K562 (cell line): ENCODE data around the gene ATP6V0A1. TPM values are rescaled to one million over a fixed set of nuclear protein-coding genes. Genes with fewer than 3 reads are reported as not detected.
A peak's percentile ranks its signal among the peaks of the same experiment; 100 is the strongest.

Experiments used
- ATAC-seq: fragments of 200-7000 bp; cut with Tn5 transposase; 3 replicates; pipeline ENCODE4 v1.9.1; 2020; ENCODE audit warnings: moderate library complexity
- BruUV-seq: library from RNA; stranded (reverse); fragments of 400-500 nt; replicated peaks from 2 replicates; lab custom pipeline; 2021; lab: Mats Ljungman, UMichigan
- CTCF ChIA-PET: fragments of 300-600 bp; formaldehyde crosslinking; extraction: SDS; loops from one replicate; lab custom pipeline; 2021; ENCODE audit warnings: low intra/inter-chr PET ratio; lab: Yijun Ruan, JAX
- POLR2A ChIA-PET: fragments of 300-600, 350-650 bp; sonication (Branson Sonifier 250); formaldehyde crosslinking; extraction: SDS; loops from one replicate; lab custom pipeline; 2021; ENCODE audit warnings: antibody characterized with exemption, inconsistent platforms; lab: Yijun Ruan, JAX
- DNase-seq, 4 experiments: peaks; one replicate each; pipeline versions ENCODE4 v3.0.0 to v3.0.0-alpha.2; 2011 to 2018; ENCODE audit warnings: low spot score in 3 of 4, mixed read lengths in 3 of 4; ENCODE audit errors: extremely low read depth in 1 of 4
- FAIRE-seq: peaks from 2 replicates; lab custom pipeline; 2011; peaks lifted over from hg19 to GRCh38; lab: Jason Lieb, UNC
- H2AFZ ChIP-seq: 2 replicates; pipeline ENCODE4 v1.6.0; 2011; ENCODE audit warnings: low read depth, low read length, control low read depth, inconsistent platforms
- H3K27ac ChIP-seq: fragments of 200-600 bp; 3 replicates; pipeline ENCODE4 v1.8.0; 2011; ENCODE audit warnings: low read depth, mild to moderate bottlenecking, control low read depth, inconsistent platforms, low read length, moderate library complexity, mixed read lengths; ENCODE audit errors: extremely low read depth
- H3K27me3 ChIP-seq, 2 experiments: fragments of 300-600 bp in 1 of 2; 2 replicates in 1 of 2; 3 replicates in 1 of 2; pipeline versions ENCODE4 v1.6.0 to v1.8.0; 2011; ENCODE audit warnings: inconsistent platforms in 2 of 2, low read length in 2 of 2, mild to moderate bottlenecking in 1 of 2, mixed read lengths in 1 of 2, moderate library complexity in 1 of 2; ENCODE audit not compliant: control insufficient read depth in 2 of 2, insufficient read depth in 2 of 2
- H3K36me3 ChIP-seq: fragments of 300-600 bp; 3 replicates; pipeline ENCODE4 v1.8.0; 2011; ENCODE audit warnings: mild to moderate bottlenecking, low read length, inconsistent platforms; ENCODE audit not compliant: control insufficient read depth, insufficient read depth
- H3K4me1 ChIP-seq, 2 experiments: fragments of 200-600 bp in 1 of 2; replicated peaks in 1 of 2; 2 replicates in 1 of 2; 3 replicates in 1 of 2; pipeline versions ENCODE4 v1.5.1 to v1.8.0; 2011; ENCODE audit warnings: inconsistent platforms in 2 of 2, low read length in 2 of 2, mild to moderate bottlenecking in 1 of 2, mixed read lengths in 1 of 2, moderate library complexity in 1 of 2; ENCODE audit not compliant: control insufficient read depth in 2 of 2, insufficient read depth in 2 of 2
- H3K4me2 ChIP-seq: 2 replicates; pipeline ENCODE4 v1.6.1; 2011; ENCODE audit warnings: low read length, control low read depth, inconsistent platforms, mixed read lengths; ENCODE audit not compliant: insufficient read depth
- H3K4me3 ChIP-seq: fragments of 200-600 bp; sonication (generic), shearing (Covaris generic); 2 replicates; pipeline ENCODE4 v1.5.1; 2016; ENCODE audit warnings: control low read depth, inconsistent platforms
- H3K79me2 ChIP-seq: fragments of 200-600 bp; 3 replicates; pipeline ENCODE4 v1.8.0; 2011; ENCODE audit warnings: low read length, inconsistent platforms; ENCODE audit not compliant: control insufficient read depth, insufficient read depth
- H3K9ac ChIP-seq, 2 experiments: 2 replicates each; pipeline versions ENCODE4 v1.6.0 to v1.6.1; 2011; ENCODE audit warnings: low read depth in 2 of 2, low read length in 2 of 2, control low read depth in 1 of 2, inconsistent platforms in 1 of 2, mild to moderate bottlenecking in 1 of 2, mixed read lengths in 1 of 2; ENCODE audit not compliant: insufficient read depth in 1 of 2
- H3K9me1 ChIP-seq: one replicate; pipeline ENCODE4 v1.6.0; 2011; ENCODE audit warnings: inconsistent platforms, mild to moderate bottlenecking, low read length, moderate library complexity; ENCODE audit not compliant: control insufficient read depth, insufficient read depth
- H3K9me3 ChIP-seq: replicated peaks from 2 replicates; pipeline ENCODE4 v1.5.1; 2011; ENCODE audit warnings: low read depth, low read length, inconsistent platforms; ENCODE audit not compliant: control insufficient read depth, insufficient read depth
- H4K20me1 ChIP-seq: replicated peaks from 2 replicates; pipeline ENCODE4 v1.6.1; 2011; ENCODE audit warnings: low read length, inconsistent platforms, mixed read lengths; ENCODE audit not compliant: control insufficient read depth, insufficient read depth
- NFE2L1 ChIP-seq: fragments of 450-650 bp; IDR thresholded peaks from 2 replicates; pipeline ENCODE4 v1.6.1; 2016; ENCODE audit warnings: missing genetic modification characterization, low read depth, mild to moderate bottlenecking, missing compliant biosample characterization, moderate library complexity, borderline replicate concordance
- POLR2B ChIP-seq: fragments of 450-650 bp; IDR thresholded peaks from 2 replicates; pipeline ENCODE4 v1.6.1; 2018; ENCODE audit warnings: low read depth; ENCODE audit not compliant: partially characterized antibody
- YY1 ChIP-seq, 3 experiments: IDR thresholded peaks; 2 replicates each; pipeline ENCODE4 v1.6.1; 2011; ENCODE audit warnings: low read length in 2 of 3, mild to moderate bottlenecking in 2 of 3, moderate library complexity in 2 of 3, borderline replicate concordance in 1 of 3, control low read depth in 1 of 3, low read depth in 1 of 3; ENCODE audit not compliant: insufficient read depth in 3 of 3, insufficient replicate concordance in 2 of 3, control insufficient read depth in 1 of 3, insufficient read length in 1 of 3; ENCODE audit errors: extremely low read depth in 1 of 3
- ZBTB7A ChIP-seq: IDR thresholded peaks from 2 replicates; pipeline ENCODE4 v1.6.1; 2011; ENCODE audit warnings: low read depth, mild to moderate bottlenecking, low read length, moderate library complexity, borderline replicate concordance; ENCODE audit not compliant: control insufficient read depth
- ZC3H4 ChIP-seq: sonication (generic); formaldehyde crosslinking; IDR thresholded peaks from 2 replicates; pipeline ENCODE4 v1.9.0; 2021; ENCODE audit warnings: missing genetic modification reagents, borderline replicate concordance
- ZNF589 ChIP-seq: fragments of 200-800 bp; sonication (Bioruptor generic); IDR thresholded peaks from 2 replicates; pipeline ENCODE4 v1.6.1; 2016; ENCODE audit warnings: low read depth, missing genetic modification characterization, missing compliant biosample characterization
- WGBS: fragments of 100-300 bp; shearing (Covaris generic); methylation state at CpG from one replicate; pipeline ENCODE4 v1.1.6; 2016; ENCODE audit warnings: low coverage, mixed read lengths; ENCODE audit not compliant: insufficient coverage; ENCODE audit errors: missing lambda C conversion rate; 5-methylcytosine and 5-hydroxymethylcytosine counted together
- in situ Hi-C: fragments of 300-500 bp; cut with MboI; formaldehyde crosslinking; loops from 4 replicates; pipeline ENCODE4 v1.15.0; 2018; ENCODE audit warnings: inconsistent platforms, mixed read lengths
- intact Hi-C: fragments of 100-400 bp; cut with micrococcal nuclease; formaldehyde crosslinking; loops from 2 replicates; pipeline ENCODE4 v1.14.2; 2022
- polyA plus RNA-seq, 8 experiments: library from polyadenylated mRNA; depleted of rRNA in 4 of 8; stranded (reverse) in 5 of 8; unstranded in 3 of 8; fragments of >200 nt; fragmentation: Nextera tagmentation in 2 of 8; fragmentation: Illumina TruSeq in 1 of 8; extraction: Ambion mirVana in 2 of 8; extraction: Trizol in 1 of 8; gene quantifications; 2 replicates each; pipeline versions ENCODE4 v1.2.1 to v1.2.3, GENCODE V29; 2011 to 2014; ENCODE audit warnings: inconsistent platforms in 1 of 8, missing spikeins in 1 of 8
- total RNA-seq, 7 experiments: library from RNA; depleted of rRNA in 6 of 7; stranded (reverse); fragments of >200 nt in 6 of 7; fragmentation: Illumina TruSeq in 2 of 7; extraction: Trizol in 2 of 7; gene quantifications; 2 replicates each; pipeline versions ENCODE4 v1.2.1 to v1.2.3, GENCODE V29; 2011 to 2021; ENCODE audit warnings: low replicate concordance in 1 of 7
- TF ChIP-seq, protein P1 (sequence below): fragments of 450-650 bp; IDR thresholded peaks from 2 replicates; pipeline ENCODE4 v1.6.1; 2014; ENCODE audit warnings: low read depth, mild to moderate bottlenecking, moderate library complexity, borderline replicate concordance
- TF ChIP-seq, protein P2 (sequence below): fragments of 250-450 bp; sonication (Bioruptor Pico); IDR thresholded peaks from 2 replicates; pipeline ENCODE4 v1.4.0; 2020; ENCODE audit warnings: mild to moderate bottlenecking, moderate library complexity

The ATP6V0A1 gene
- total and polyA plus RNA-seq, 9 of the 15 experiments (the other 6 are each of a cell fraction or from before 2014, with no cell fraction given) = 11.8 to 158 (median 75.5) TPM

DNA sequence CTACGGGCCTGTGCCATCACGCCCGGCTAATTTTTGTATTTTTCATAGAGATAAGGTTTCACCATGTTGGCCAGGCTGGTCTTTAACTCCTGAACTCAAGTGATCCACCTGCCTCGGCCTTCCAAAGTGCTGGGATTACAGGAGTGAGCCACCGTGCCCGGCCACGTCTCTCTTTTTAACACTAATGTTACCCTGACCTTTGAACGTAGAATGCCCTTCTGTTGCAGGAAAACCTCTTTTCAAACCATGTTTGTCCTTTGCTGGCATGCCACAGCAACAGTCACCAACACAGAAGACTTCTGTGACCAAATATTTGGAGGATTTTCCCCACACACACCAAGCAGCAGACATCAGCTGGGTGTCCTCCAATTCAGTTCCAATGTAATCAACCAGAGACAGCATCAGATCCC is 86.2 kb downstream of the ATP6V0A1 start:
- ChIA-PET POLR2A (interaction anchor here (0.6 to 2.4 kb wide), 3 partner anchors 9 to 73 kb away, joined by 3 to 10 read pairs (median 3); partner anchors contain the start of gene NAGLU), CTCF (no interaction called here)
- intact Hi-C loops (no loop called here), in situ Hi-C loops (no loop called here)
- peak overlapping the region; percentile 4; the same call in 1 of the 3 replicates for H3K27ac ChIP-seq
- DNase-seq (no peak), ATAC-seq (no peak), FAIRE-seq (no peak)
- no peak overlapping the region for H3K4me2 ChIP-seq
- TF ChIP-seq, protein P1, sequence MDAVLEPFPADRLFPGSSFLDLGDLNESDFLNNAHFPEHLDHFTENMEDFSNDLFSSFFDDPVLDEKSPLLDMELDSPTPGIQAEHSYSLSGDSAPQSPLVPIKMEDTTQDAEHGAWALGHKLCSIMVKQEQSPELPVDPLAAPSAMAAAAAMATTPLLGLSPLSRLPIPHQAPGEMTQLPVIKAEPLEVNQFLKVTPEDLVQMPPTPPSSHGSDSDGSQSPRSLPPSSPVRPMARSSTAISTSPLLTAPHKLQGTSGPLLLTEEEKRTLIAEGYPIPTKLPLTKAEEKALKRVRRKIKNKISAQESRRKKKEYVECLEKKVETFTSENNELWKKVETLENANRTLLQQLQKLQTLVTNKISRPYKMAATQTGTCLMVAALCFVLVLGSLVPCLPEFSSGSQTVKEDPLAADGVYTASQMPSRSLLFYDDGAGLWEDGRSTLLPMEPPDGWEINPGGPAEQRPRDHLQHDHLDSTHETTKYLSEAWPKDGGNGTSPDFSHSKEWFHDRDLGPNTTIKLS = no peak
- TF ChIP-seq, protein P2, sequence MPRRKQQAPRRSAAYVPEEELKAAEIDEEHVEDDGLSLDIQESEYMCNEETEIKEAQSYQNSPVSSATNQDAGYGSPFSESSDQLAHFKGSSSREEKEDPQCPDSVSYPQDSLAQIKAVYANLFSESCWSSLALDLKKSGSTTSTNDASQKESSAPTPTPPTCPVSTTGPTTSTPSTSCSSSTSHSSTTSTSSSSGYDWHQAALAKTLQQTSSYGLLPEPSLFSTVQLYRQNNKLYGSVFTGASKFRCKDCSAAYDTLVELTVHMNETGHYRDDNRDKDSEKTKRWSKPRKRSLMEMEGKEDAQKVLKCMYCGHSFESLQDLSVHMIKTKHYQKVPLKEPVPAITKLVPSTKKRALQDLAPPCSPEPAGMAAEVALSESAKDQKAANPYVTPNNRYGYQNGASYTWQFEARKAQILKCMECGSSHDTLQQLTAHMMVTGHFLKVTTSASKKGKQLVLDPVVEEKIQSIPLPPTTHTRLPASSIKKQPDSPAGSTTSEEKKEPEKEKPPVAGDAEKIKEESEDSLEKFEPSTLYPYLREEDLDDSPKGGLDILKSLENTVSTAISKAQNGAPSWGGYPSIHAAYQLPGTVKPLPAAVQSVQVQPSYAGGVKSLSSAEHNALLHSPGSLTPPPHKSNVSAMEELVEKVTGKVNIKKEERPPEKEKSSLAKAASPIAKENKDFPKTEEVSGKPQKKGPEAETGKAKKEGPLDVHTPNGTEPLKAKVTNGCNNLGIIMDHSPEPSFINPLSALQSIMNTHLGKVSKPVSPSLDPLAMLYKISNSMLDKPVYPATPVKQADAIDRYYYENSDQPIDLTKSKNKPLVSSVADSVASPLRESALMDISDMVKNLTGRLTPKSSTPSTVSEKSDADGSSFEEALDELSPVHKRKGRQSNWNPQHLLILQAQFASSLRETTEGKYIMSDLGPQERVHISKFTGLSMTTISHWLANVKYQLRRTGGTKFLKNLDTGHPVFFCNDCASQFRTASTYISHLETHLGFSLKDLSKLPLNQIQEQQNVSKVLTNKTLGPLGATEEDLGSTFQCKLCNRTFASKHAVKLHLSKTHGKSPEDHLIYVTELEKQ (CRISPR knock-in tag) = no peak
- no peak for TF ChIP-seq NFE2L1 (tag)
- TF ChIP-seq ZBTB7A = no peak
- no peak for TF ChIP-seq ZNF589 (CRISPR knock-in tag)
- peak; percentile 20 for TF ChIP-seq POLR2B
- no peak for TF ChIP-seq ZC3H4 (CRISPR knock-in tag)
- no peak for TF ChIP-seq YY1 (IDR thresholded peaks at IDR 0.05; ENCODE audit: borderline replicate concordance in 1 of 3, control insufficient read depth in 1 of 3, extremely low read depth in 1 of 3, insufficient read depth in 3 of 3, insufficient read length in 1 of 3, insufficient replicate concordance in 2 of 3, low read depth in 1 of 3, low read length in 2 of 3)
- H3K36me3 ChIP-seq = peaks cover 24% of the 10 kb centered on the region; the same call in 2 of the 3 replicates
- H2AFZ ChIP-seq = no peak overlapping the region
- WGBS = 73% methylated on average over 8 of the region's 8 CpGs
- no TSS peak for BruUV-seq
- H3K27me3 ChIP-seq = no peaks in the 10 kb centered on the region
- H3K9me1 ChIP-seq = no peaks in the 10 kb centered on the region
- peaks cover 8 to 35% of the 10 kb centered on the region in 2 experiments; a peak in 4 of 5 replicates for H3K4me1 ChIP-seq
- H3K9ac ChIP-seq = peak overlapping the region in 1 of 2 experiments; percentile 52; a peak in 1 of 4 replicates
- H3K4me3 ChIP-seq = no peak overlapping the region
- no peaks in the 10 kb centered on the region for H3K9me3 ChIP-seq
- H4K20me1 ChIP-seq = no peaks in the 10 kb centered on the region
- no peaks in the 10 kb centered on the region for H3K79me2 ChIP-seq
